ENCODE data around the gene ELMO1.

Gene ELMO1

DNA sequence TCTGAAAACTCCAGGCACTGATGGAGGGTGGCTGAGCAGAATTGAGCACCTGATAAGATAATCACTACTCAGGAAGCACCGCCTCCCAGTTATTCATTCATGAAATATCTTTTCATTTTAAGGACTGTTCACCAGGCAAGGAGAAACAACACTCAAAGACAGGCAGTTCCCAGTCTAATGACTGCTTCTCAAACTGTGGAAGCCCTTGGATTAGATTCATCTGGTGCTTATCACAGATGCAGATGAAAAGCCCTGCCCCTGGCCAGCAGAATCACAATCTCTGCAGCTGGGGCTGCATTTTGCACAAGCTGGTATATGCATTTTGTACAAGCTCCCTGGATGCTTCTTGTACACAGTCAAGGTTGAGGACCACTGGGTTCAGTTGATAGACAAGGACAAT is 109.7 kb downstream of the ELMO1 start:
- H3K36me3 Mint-ChIP-seq (ENCODE audit: low read depth), result peaks cover 70% of the 10 kb centered on the region

DNA sequence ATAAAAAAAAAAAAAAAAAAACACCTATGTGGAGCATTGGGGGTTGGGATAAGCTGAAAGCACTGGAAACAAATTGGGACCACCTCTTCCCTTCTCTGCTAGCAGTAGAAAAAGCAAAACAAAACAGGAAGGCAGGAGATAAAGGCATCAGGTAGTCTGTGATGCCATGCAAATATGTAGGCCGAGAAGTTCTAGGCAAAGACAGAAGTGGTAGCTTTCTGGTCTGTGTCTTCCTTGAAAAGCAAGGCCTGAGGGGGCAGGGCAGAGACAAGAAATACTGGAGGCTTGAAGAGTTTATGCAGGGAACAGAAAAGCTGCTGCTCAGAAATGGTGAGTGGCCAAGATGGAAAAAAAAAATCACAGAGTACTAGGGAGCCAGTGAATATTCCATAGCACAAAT is 111.1 kb downstream of the ELMO1 start:
- peaks cover 79% of the 10 kb centered on the region for H3K36me3 Mint-ChIP-seq (ENCODE audit: low read depth)
- H3K27me3 Mint-ChIP-seq (ENCODE audit: low read depth), result no peaks in the 10 kb centered on the region
- no peaks in the 10 kb centered on the region for H3K9me3 Mint-ChIP-seq
- no peak for DNase-seq (ENCODE audit: low spot score)
- peaks cover 65% of the 10 kb centered on the region for H3K4me1 Mint-ChIP-seq (ENCODE audit: low read depth)
- peak overlapping the region; percentile 44 for H3K27ac Mint-ChIP-seq
- peak overlapping the region; percentile 30 for H3K4me3 Mint-ChIP-seq

More for the DNA sequence above, 109.7 kb downstream of the ELMO1 start:
- no peak for DNase-seq (ENCODE audit: low spot score)
- H3K4me1 Mint-ChIP-seq (ENCODE audit: low read depth), result peaks cover 66% of the 10 kb centered on the region
- H3K27me3 Mint-ChIP-seq (ENCODE audit: low read depth), result no peaks in the 10 kb centered on the region
- peak overlapping the region; percentile 98 for H3K4me3 Mint-ChIP-seq
- no peak overlapping the region for H3K27ac Mint-ChIP-seq
- H3K9me3 Mint-ChIP-seq, result no peaks in the 10 kb centered on the region

- Mint-ChIP-seq H3K4me1 (ENCODE audit: low read depth) (peaks cover 69% of the 10 kb centered on the region), H3K4me3 (peak overlapping the region; percentile 41), H3K27me3 (ENCODE audit: low read depth) (no peaks in the 10 kb centered on the region), H3K9me3 (no peaks in the 10 kb centered on the region), H3K27ac (peak overlapping the region; percentile 83), H3K36me3 (ENCODE audit: low read depth) (peaks cover 84% of the 10 kb centered on the region)
- DNase-seq (ENCODE audit: low spot score), result peak; percentile 58
These were observed 112.4 kb downstream of the ELMO1 start for GRCh38 chr7:37336259-37336658.

DNA sequence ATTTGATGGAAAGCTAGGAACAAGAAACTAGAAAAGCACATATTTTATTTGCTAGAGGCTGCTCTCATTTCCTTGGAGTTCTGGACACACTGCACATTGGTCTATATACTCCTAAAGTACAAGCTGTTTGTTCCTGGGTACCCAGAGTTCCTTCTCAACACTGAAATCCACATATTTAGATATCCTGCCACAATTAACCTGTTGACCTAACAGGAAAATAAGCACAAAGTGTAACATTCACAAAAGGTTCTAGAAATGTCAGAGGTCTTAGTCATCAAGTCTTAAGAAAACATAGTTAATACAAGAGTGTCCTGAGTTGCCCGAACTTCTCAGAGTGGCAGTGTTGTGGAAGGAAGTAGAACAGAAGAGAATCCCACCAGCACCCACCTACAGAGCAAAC is 115.6 kb downstream of the ELMO1 start:
- no peak overlapping the region for H3K4me3 Mint-ChIP-seq
- H3K4me1 Mint-ChIP-seq (ENCODE audit: low read depth), result peaks cover 63% of the 10 kb centered on the region
- H3K36me3 Mint-ChIP-seq (ENCODE audit: low read depth), result peaks cover 81% of the 10 kb centered on the region
- DNase-seq (ENCODE audit: low spot score), result no peak
- no peak overlapping the region for H3K27ac Mint-ChIP-seq
- no peaks in the 10 kb centered on the region for H3K9me3 Mint-ChIP-seq
- no peaks in the 10 kb centered on the region for H3K27me3 Mint-ChIP-seq (ENCODE audit: low read depth)

GRCh38 chr7:37332243-37333016 is 116.2 kb downstream of the ELMO1 start:
- DNase-seq (ENCODE audit: low spot score), result no peak
- H3K27ac Mint-ChIP-seq, result peak overlapping the region; percentile 52
- no peaks in the 10 kb centered on the region for H3K27me3 Mint-ChIP-seq (ENCODE audit: low read depth)
- peaks cover 81% of the 10 kb centered on the region for H3K36me3 Mint-ChIP-seq (ENCODE audit: low read depth)
- peaks cover 65% of the 10 kb centered on the region for H3K4me1 Mint-ChIP-seq (ENCODE audit: low read depth)
- no peaks in the 10 kb centered on the region for H3K9me3 Mint-ChIP-seq
- H3K4me3 Mint-ChIP-seq, result no peak overlapping the region

- Mint-ChIP-seq H3K4me1 (ENCODE audit: low read depth) (peaks cover 66% of the 10 kb centered on the region), H3K9me3 (no peaks in the 10 kb centered on the region), H3K36me3 (ENCODE audit: low read depth) (peaks cover 76% of the 10 kb centered on the region), H3K27me3 (ENCODE audit: low read depth) (no peaks in the 10 kb centered on the region), H3K4me3 (no peak overlapping the region), H3K27ac (no peak overlapping the region)
- DNase-seq (ENCODE audit: low spot score), result no peak
These were observed 117.9 kb downstream of the ELMO1 start for GRCh38 chr7:37330775-37331174.

GRCh38 chr7:37329940-37330339 is 118.7 kb downstream of the ELMO1 start:
- no peaks in the 10 kb centered on the region for H3K27me3 Mint-ChIP-seq (ENCODE audit: low read depth)
- peaks cover 76% of the 10 kb centered on the region for H3K36me3 Mint-ChIP-seq (ENCODE audit: low read depth)
- no peaks in the 10 kb centered on the region for H3K9me3 Mint-ChIP-seq
- H3K27ac Mint-ChIP-seq, result peak overlapping the region; percentile 13
- DNase-seq (ENCODE audit: low spot score), result no peak
- H3K4me3 Mint-ChIP-seq, result no peak overlapping the region
- peaks cover 59% of the 10 kb centered on the region for H3K4me1 Mint-ChIP-seq (ENCODE audit: low read depth)

GRCh38 chr7:37327288-37327687 is 121.4 kb downstream of the ELMO1 start:
- Mint-ChIP-seq H3K27me3 (ENCODE audit: low read depth) (no peaks in the 10 kb centered on the region), H3K4me3 (no peak overlapping the region), H3K9me3 (no peaks in the 10 kb centered on the region), H3K36me3 (ENCODE audit: low read depth) (peaks cover 69% of the 10 kb centered on the region), H3K27ac (no peak overlapping the region), H3K4me1 (ENCODE audit: low read depth) (peaks cover 47% of the 10 kb centered on the region)
- DNase-seq (ENCODE audit: low spot score), result no peak

DNA sequence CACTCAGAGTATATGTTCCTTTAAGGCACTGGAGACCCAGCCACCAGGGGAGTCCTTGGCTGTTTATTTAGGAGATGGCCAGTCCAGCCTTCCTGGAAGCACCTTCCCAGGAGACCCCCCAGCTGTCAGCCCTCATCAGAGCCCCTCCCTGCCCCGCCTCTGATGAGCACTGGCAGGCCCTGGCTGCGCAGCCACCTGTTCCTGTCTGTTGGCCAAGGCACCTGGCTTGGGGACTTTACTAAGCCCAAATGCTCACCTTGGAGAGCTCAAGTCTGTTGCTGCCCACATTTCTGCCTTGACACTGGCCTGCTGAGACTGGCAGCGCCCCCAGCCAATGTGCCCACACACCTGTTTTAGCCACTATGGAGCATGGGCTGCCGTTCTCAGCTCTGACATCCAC is 124.7 kb downstream of the ELMO1 start:
- Mint-ChIP-seq H3K4me3 (no peak overlapping the region), H3K4me1 (ENCODE audit: low read depth) (peaks cover 25% of the 10 kb centered on the region), H3K27ac (no peak overlapping the region), H3K36me3 (ENCODE audit: low read depth) (peaks cover 44% of the 10 kb centered on the region), H3K27me3 (ENCODE audit: low read depth) (no peaks in the 10 kb centered on the region), H3K9me3 (no peaks in the 10 kb centered on the region)
- no peak for DNase-seq (ENCODE audit: low spot score)

GRCh38 chr7:37322831-37323230 is 125.8 kb downstream of the ELMO1 start:
- no peaks in the 10 kb centered on the region for H3K27me3 Mint-ChIP-seq (ENCODE audit: low read depth)
- H3K36me3 Mint-ChIP-seq (ENCODE audit: low read depth), result peaks cover 35% of the 10 kb centered on the region
- no peaks in the 10 kb centered on the region for H3K9me3 Mint-ChIP-seq
- peaks cover 20% of the 10 kb centered on the region for H3K4me1 Mint-ChIP-seq (ENCODE audit: low read depth)
- H3K4me3 Mint-ChIP-seq, result no peak overlapping the region
- no peak for DNase-seq (ENCODE audit: low spot score)
- H3K27ac Mint-ChIP-seq, result no peak overlapping the region

- H3K4me3 Mint-ChIP-seq, result no peak overlapping the region
- peaks cover 32% of the 10 kb centered on the region for H3K36me3 Mint-ChIP-seq (ENCODE audit: low read depth)
- no peaks in the 10 kb centered on the region for H3K27me3 Mint-ChIP-seq (ENCODE audit: low read depth)
- H3K9me3 Mint-ChIP-seq, result no peaks in the 10 kb centered on the region
- no peak for DNase-seq (ENCODE audit: low spot score)
- peaks cover 13% of the 10 kb centered on the region for H3K4me1 Mint-ChIP-seq (ENCODE audit: low read depth)
- no peak overlapping the region for H3K27ac Mint-ChIP-seq
These were observed 127.7 kb downstream of the ELMO1 start for GRCh38 chr7:37320848-37321468.

DNA sequence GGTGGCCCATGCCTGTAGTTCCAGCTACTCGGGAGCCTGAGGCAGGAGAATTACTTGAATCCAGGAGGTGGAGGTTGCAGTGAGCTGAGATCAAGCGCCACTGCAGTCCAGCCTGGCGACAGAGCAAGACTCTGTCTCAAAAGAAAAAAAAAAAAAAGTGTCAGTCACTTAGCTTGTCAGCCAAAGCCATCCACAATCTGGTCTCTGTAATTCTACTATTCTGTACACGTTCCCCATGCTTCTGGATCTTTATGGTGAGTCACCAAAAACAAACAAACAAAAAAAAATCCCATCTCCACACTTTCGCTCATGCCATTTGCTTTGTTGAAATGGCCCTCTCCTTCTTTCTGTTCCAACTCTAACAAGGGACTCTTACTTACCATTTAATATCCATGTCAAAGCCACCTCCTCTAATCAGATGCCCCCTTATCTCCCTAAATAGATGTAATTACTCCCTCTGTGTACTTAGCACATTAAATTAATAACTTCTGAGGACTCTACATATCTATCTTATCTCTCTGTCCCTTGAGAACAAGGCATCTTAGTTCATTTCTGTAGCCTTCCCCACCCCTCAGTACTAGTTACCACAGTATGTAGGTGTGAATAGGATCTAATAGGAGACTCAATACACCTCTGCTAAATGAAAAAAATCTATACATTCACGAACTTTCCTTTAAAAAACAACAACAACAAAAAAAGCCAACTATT is 128.4 kb downstream of the ELMO1 start:
- no peaks in the 10 kb centered on the region for H3K27me3 Mint-ChIP-seq (ENCODE audit: low read depth)
- no peak for DNase-seq (ENCODE audit: low spot score)
- no peak overlapping the region for H3K27ac Mint-ChIP-seq
- no peak overlapping the region for H3K4me3 Mint-ChIP-seq
- H3K9me3 Mint-ChIP-seq, result no peaks in the 10 kb centered on the region
- H3K4me1 Mint-ChIP-seq (ENCODE audit: low read depth), result peaks cover 11% of the 10 kb centered on the region
- peaks cover 29% of the 10 kb centered on the region for H3K36me3 Mint-ChIP-seq (ENCODE audit: low read depth)

DNA sequence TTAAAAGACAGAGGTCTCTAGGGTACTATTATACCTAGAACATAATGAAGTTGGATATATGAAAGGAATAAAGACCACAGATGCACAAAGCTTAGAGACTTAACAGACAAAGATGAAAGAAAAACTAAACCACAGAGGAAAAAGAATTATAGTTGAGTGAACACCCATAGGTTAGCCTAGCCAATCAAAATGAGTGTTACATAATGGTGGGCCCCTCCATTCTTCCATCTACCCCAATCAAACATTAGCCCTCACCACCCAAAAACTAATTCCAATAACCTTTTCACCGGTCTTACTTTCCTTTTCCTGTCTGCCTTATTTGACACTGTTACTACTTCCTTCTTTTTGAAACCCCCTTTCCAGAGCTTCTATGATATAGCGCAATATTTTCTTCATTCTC is 130.1 kb downstream of the ELMO1 start:
- DNase-seq (ENCODE audit: low spot score), result no peak
- peaks cover 32% of the 10 kb centered on the region for H3K36me3 Mint-ChIP-seq (ENCODE audit: low read depth)
- H3K4me1 Mint-ChIP-seq (ENCODE audit: low read depth), result peaks cover 14% of the 10 kb centered on the region
- H3K4me3 Mint-ChIP-seq, result no peak overlapping the region
- no peaks in the 10 kb centered on the region for H3K27me3 Mint-ChIP-seq (ENCODE audit: low read depth)
- no peaks in the 10 kb centered on the region for H3K9me3 Mint-ChIP-seq
- H3K27ac Mint-ChIP-seq, result no peak overlapping the region
